NCI-H2107 (cell line): Measurements from ENCODE around the gene CAT.
A peak's percentile ranks its signal among the peaks of the same experiment; 100 is the strongest.

Source experiments
- DNase-seq: peaks from one replicate; lab custom pipeline; 2025; lab: John Stamatoyannopoulos, UW

The CAT gene

GRCh38 chr11:34425360-34425759 is 13.4 kb upstream of the CAT start:
- DNase-seq, result no peak

DNA sequence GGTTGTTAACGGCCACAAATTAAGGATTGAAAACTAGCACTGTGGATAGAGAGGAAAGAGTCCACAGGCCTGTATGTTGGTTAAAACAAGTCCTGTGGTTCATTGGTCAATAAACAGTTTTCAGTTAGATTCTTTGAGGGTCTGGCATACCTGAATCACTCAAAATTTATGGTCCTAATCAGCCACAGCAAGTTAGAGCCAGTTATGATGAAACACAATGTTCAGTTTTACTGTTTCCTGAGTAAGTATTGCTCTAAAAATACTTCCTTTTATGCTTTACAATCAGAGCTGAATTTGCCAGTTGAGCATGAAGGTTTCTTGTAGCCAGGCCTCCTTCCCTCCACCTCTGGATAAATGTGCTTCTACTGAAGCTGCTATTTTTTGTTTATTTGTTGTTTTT is 12.9 kb upstream of the CAT start:
- no peak for DNase-seq

- no peak for DNase-seq
These were observed 12.0 kb upstream of the CAT start for GRCh38 chr11:34426766-34427185.

- DNase-seq, result no peak
These were observed 11.4 kb upstream of the CAT start for GRCh38 chr11:34427186-34427805.

DNA sequence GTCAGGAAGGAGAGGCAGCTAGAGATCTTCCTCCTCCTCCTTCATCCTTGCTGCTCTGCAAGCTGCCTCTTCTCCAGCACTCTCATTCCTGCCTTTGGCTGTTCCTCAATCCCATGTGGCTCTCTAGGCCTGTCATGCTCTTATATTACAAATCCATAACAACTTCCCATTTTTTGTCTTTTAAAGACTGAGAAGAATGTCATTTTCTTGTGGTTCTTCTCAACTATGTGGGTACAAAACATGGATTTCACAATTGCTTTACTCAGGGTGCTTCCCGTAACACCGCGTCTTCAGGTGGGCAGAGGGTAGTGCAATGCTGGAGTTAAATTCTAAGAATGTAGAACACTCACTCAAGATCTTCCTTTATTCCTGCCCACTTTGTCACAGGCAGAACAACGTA is 6.8 kb upstream of the CAT start:
- DNase-seq, result no peak

GRCh38 chr11:34432822-34433221 is 5.9 kb upstream of the CAT start:
- DNase-seq, result no peak

DNA sequence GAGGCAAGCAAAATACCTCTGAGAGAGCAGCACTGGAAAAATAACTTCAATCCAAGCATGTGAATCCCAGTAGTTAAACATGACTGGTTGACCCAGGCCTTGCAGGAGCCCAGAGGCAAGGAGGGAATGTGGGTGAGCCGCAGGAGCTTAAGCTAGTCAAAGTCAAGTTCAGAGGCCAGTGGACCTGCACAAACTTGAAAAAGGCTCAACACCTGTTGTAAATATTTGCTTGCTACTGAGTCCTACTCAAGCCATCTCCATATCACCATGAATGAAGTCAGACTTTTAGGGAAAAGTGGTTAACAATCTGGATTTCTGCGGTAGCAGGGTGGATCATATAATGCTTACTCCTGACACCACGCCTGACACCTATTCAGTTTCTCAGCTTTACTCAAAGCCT is 4.8 kb upstream of the CAT start:
- DNase-seq, result no peak

DNA sequence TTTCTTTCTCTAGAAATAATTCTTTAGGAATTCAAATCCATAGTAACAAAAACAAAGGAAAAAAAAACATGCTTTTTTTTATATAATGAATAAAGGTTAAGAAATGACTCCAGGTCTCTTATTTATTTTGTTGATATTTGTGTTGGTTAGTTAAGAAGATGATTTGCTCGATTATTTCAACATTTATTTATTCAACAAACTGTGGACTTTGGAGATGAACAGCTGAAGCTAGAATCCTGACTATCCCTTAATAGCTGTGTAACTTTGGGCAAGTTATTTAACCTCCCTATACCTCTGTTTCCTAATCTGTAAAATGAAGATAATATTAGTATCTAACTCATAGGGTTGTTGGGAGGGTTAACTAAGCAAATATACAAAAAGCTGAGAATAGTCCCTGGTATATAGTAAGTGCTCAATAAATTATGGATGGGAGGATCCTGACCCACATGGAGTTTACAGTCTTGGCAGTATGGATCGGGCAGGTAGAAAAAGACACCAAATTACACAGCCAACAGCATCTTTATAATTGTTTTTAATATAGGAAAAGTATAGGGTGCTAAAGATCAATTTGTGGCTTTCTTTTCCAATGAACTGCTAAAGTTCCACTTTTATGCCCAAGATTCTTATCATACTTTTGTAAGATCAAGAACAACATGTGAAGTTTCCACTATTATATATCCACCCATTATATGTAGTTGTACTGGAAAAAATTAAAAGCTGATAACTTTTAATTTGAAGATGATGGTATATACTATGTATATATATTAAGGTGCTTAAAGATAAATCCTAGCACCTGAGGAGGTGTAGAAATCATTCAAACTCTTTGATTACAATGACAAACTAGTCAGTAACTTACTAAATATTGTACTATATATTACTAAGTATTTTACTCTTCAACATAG is 1.3 kb upstream of the CAT start:
- DNase-seq, result no peak

DNA sequence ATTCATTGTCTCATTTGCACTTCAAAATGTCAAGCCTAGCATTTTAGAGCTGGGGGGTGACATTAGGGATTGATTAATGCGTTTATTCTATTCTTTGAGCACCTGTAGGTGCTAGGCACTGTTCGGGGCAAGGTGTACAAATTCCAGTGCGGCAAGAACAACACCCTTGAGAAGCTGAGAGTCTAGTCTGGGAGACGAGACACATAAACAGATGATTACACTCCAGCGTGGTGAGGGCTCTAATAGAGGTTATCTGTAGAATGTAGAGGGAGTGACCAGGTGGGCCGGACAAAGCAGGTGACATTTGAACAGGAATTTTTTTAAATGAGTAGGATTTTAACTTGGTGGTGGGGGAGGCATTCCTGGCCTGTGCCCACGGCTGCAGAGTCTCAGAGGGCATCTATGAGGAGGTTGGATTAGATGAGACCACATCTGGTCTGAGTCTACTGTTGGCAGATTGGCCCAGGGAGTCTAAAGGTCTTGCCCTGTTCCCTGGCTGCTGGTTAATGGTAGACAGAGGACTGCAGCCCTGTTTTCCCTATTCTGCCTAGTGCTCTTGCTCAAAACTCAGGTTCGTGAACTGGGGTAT is 970 bp downstream of the CAT start:
- no peak for DNase-seq

GRCh38 chr11:34441814-34442213 is 3.1 kb downstream of the CAT start:
- no peak for DNase-seq

GRCh38 chr11:34443136-34443535 is 4.4 kb downstream of the CAT start:
- DNase-seq, result no peak

GRCh38 chr11:34444428-34444827 is 5.7 kb downstream of the CAT start:
- DNase-seq, result no peak

GRCh38 chr11:34445956-34446355 is 7.2 kb downstream of the CAT start:
- DNase-seq, result no peak

GRCh38 chr11:34446386-34446785 is 7.7 kb downstream of the CAT start:
- DNase-seq, result no peak

- no peak for DNase-seq
These were observed 8.3 kb downstream of the CAT start for GRCh38 chr11:34447044-34447443.

- no peak for DNase-seq
These were observed 9.7 kb downstream of the CAT start for GRCh38 chr11:34448223-34448994.

DNA sequence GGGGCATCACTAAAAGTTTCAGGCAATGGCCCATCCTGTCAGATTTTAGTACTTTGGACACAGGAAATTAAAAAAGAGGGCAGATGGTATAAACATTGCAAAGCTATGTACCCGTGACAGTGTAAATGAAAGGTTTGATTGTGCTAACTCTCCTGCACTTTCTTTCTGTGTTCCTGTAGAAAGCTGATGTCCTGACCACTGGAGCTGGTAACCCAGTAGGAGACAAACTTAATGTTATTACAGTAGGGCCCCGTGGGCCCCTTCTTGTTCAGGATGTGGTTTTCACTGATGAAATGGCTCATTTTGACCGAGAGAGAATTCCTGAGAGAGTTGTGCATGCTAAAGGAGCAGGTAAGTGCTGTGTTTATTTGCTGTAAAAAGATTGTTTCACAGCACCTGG is 10.3 kb downstream of the CAT start:
- DNase-seq, result no peak

- no peak for DNase-seq
These were observed 12.3 kb downstream of the CAT start for GRCh38 chr11:34451053-34451452.

DNA sequence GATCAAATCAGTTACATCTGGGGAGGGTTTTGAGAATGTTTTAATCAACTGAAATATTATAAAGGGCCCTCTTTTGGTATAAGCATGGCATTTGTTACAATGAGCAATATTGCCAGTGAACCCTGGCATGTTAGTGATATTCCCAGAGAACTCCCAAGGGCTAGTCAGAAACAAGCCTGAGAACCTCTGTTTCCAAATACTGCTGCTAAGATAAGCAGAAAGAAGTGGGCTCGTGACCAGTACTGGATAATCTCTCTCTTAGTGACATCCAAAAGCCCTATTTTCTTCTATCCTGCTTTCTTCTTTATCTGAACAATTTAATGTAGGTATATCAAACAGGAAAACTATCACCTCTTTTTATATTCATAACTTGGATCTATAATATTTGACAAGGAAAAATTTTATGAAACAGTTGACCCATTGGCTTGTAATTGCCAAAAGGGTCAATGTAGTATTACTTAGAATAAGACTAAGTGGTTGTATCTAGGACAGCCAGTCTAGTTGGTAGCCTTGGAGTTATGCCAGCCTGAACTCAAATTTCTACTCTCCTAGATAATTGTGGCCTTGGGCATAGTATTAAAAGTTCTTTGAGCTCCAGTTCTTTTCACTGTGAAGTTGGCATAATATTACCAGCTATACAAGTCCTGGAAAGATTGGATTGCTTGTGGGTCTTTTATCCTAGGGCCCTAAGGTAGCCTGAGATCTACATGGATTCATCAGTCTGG is 15.7 kb downstream of the CAT start:
- peak; percentile 5 for DNase-seq

DNA sequence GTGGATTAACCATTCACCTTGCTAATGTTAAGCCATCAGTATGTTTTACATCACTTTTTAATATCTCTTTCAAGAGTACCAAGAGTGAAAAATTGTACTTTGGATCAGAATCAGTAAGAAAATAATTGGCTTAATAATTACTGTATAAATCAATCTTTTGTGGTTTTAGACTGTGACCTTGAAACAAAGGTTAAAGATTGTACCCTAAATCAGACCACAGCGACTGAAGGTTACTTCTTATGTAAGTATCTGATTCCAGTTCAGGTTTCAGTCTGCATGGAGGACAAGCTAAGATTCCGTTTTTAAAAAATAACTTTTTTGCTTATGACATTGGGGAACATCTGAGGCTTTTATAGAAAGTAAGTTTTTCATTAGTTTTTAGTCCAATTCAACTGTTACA is 18.9 kb downstream of the CAT start:
- no peak for DNase-seq

DNA sequence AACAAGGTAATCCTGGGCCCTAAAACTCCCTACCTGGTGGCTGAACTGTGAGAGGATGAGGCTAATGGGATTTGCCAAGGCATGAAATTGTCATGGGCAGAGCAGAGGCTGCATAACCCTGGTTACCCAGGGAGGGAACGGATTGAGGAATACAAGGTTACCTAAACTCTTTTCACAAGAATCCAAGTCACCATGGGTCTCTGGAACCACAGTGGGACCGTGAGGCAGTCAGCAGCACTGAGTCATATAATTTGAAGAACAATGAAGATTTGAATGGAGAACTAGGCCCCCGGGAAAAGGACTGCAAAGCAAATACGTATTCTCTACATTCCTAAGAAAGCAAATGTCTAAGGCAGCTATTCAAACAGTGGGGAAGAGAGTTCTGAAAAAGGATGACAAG is 19.8 kb downstream of the CAT start:
- DNase-seq, result no peak
